Cardiac muscle cell (in vitro differentiated cells and primary cell): ENCODE data around the gene ABCG8. TPM values are rescaled to one million over a fixed set of nuclear protein-coding genes. Genes with fewer than 3 reads are reported as not detected.

Experiments
- DNase-seq, 2 donors: peaks; one replicate each; pipeline versions ENCODE4 v3.0.0 to v3.0.0-alpha.2; 2010 to 2017; ENCODE audit warnings: low read depth in 1 of 2, low spot score in 1 of 2
- H3K27ac ChIP-seq: fragments of 200-600 bp; sonication (generic); 2 replicates; pipeline ENCODE4 v1.5.1; 2016
- H3K27me3 ChIP-seq: fragments of 200-600 bp; sonication (generic); 2 replicates; pipeline ENCODE4 v1.6.0; 2016; ENCODE audit warnings: control low read depth
- H3K36me3 ChIP-seq: fragments of 200-600 bp; sonication (generic); 2 replicates; pipeline ENCODE4 v1.5.1; 2016; ENCODE audit warnings: control low read depth
- H3K4me1 ChIP-seq: fragments of 200-600 bp; sonication (generic); 2 replicates; pipeline ENCODE4 v1.8.1; 2017; ENCODE audit warnings: low read depth, mild to moderate bottlenecking, mixed run types
- H3K4me3 ChIP-seq: fragments of 200-600 bp; sonication (generic); 2 replicates; pipeline ENCODE4 v1.5.1; 2016; ENCODE audit warnings: mild to moderate bottlenecking
- H3K9me3 ChIP-seq: fragments of 200-600 bp; sonication (generic); 2 replicates; pipeline ENCODE4 v1.5.1; 2017; ENCODE audit warnings: low read depth, mild to moderate bottlenecking, control low read depth
- CTCF ChIP-seq: IDR thresholded peaks from 2 replicates; pipeline ENCODE4 v1.5.1; 2012; ENCODE audit warnings: low read depth, mild to moderate bottlenecking, low read length
- polyA plus RNA-seq: library from polyadenylated mRNA; unstranded; fragments of >200 nt; fragmentation: Nextera tagmentation; extraction: Ambion mirVana; gene quantifications from 2 replicates; pipeline ENCODE4 v1.2.1, GENCODE V29; 2016
- total RNA-seq: library from RNA; depleted of rRNA; stranded (reverse); fragments of >200 nt; gene quantifications from 2 replicates; pipeline ENCODE4 v1.2.3, GENCODE V29; 2016

Gene ABCG8
- total and polyA plus RNA-seq, 2 experiments from 2014 or later, result 0.04 TPM; not detected in 1

- no peak for TF ChIP-seq CTCF
- Histone ChIP-seq H3K4me3 (no peak overlapping the region), H3K36me3 (peaks cover 13% of the 10 kb centered on the region), H3K9me3 (no peaks in the 10 kb centered on the region), H3K4me1 (no peaks in the 10 kb centered on the region), H3K27ac (no peak overlapping the region), H3K27me3 (no peaks in the 10 kb centered on the region)
- no peak for DNase-seq
These were observed 42.6 kb upstream of the ABCG8 start for GRCh38 chr2:43796206-43796605.

GRCh38 chr2:43798300-43798699 lies 40.5 kb upstream of the ABCG8 start:
- no peak overlapping the region for H3K27ac ChIP-seq
- DNase-seq, result peak in 1 of 2 donors; percentile 10
- peaks cover 10% of the 10 kb centered on the region for H3K36me3 ChIP-seq
- no peaks in the 10 kb centered on the region for H3K27me3 ChIP-seq
- peak; percentile 35 for TF ChIP-seq CTCF
- H3K4me3 ChIP-seq, result no peak overlapping the region
- H3K9me3 ChIP-seq, result no peaks in the 10 kb centered on the region
- no peaks in the 10 kb centered on the region for H3K4me1 ChIP-seq

- Histone ChIP-seq H3K4me3 (no peak overlapping the region), H3K9me3 (no peaks in the 10 kb centered on the region), H3K4me1 (no peaks in the 10 kb centered on the region), H3K27ac (no peak overlapping the region), H3K36me3 (peaks cover 1% of the 10 kb centered on the region), H3K27me3 (no peaks in the 10 kb centered on the region)
- no peak for TF ChIP-seq CTCF
- DNase-seq, result no peak
These were observed 37.9 kb upstream of the ABCG8 start for GRCh38 chr2:43800894-43801293.

- no peaks in the 10 kb centered on the region for H3K9me3 ChIP-seq
- no peak overlapping the region for H3K4me3 ChIP-seq
- H3K27me3 ChIP-seq, result no peaks in the 10 kb centered on the region
- H3K4me1 ChIP-seq, result no peaks in the 10 kb centered on the region
- H3K36me3 ChIP-seq, result no peaks in the 10 kb centered on the region
- DNase-seq, result no peak
- no peak for TF ChIP-seq CTCF
- H3K27ac ChIP-seq, result no peak overlapping the region
These were observed 36.6 kb upstream of the ABCG8 start for GRCh38 chr2:43802135-43802534.

GRCh38 chr2:43803113-43803512 lies 35.7 kb upstream of the ABCG8 start:
- Histone ChIP-seq H3K27me3 (no peaks in the 10 kb centered on the region), H3K9me3 (no peaks in the 10 kb centered on the region), H3K36me3 (no peaks in the 10 kb centered on the region), H3K4me1 (no peaks in the 10 kb centered on the region), H3K27ac (no peak overlapping the region), H3K4me3 (no peak overlapping the region)
- peak in 1 of 2 donors; percentile 16 for DNase-seq
- no peak for TF ChIP-seq CTCF

GRCh38 chr2:43806719-43807031 lies 32.1 kb upstream of the ABCG8 start:
- Histone ChIP-seq H3K27ac (no peak overlapping the region), H3K27me3 (no peaks in the 10 kb centered on the region), H3K4me3 (no peak overlapping the region), H3K4me1 (no peaks in the 10 kb centered on the region), H3K9me3 (no peaks in the 10 kb centered on the region), H3K36me3 (no peaks in the 10 kb centered on the region)
- TF ChIP-seq CTCF, result no peak
- no peak for DNase-seq
